ENCODE results near the gene PHOSPHO2.

PHOSPHO2 gene

GRCh38 chr2:169705927-169706326 is 11.7 kb downstream of the PHOSPHO2 start:
- H3K4me3 ChIP-seq (ENCODE audit: low read length) = no peak overlapping the region
- H3K27me3 ChIP-seq (replicated peaks; ENCODE audit: control insufficient read depth, insufficient read depth, low read length) = no peaks in the 10 kb centered on the region
- H3K9ac ChIP-seq (ENCODE audit: low read length) = no peak overlapping the region
- peak; percentile 89 for DNase-seq (ENCODE audit: low read depth)
- H3K9me3 ChIP-seq (ENCODE audit: control insufficient read depth, low read length) = no peaks in the 10 kb centered on the region
- peaks cover 26% of the 10 kb centered on the region for H3K36me3 ChIP-seq (ENCODE audit: control insufficient read depth, insufficient read depth, low read length, severe bottlenecking)
- H3K4me1 ChIP-seq (ENCODE audit: control insufficient read depth, insufficient read depth, low read length) = peaks cover 45% of the 10 kb centered on the region

- DNase-seq (ENCODE audit: low read depth) = no peak
- no peaks in the 10 kb centered on the region for H3K27me3 ChIP-seq (replicated peaks; ENCODE audit: control insufficient read depth, insufficient read depth, low read length)
- no peak overlapping the region for H3K4me3 ChIP-seq (ENCODE audit: low read length)
- no peaks in the 10 kb centered on the region for H3K9me3 ChIP-seq (ENCODE audit: control insufficient read depth, low read length)
- H3K4me1 ChIP-seq (ENCODE audit: control insufficient read depth, insufficient read depth, low read length) = peaks cover 43% of the 10 kb centered on the region
- H3K36me3 ChIP-seq (ENCODE audit: control insufficient read depth, insufficient read depth, low read length, severe bottlenecking) = peaks cover 15% of the 10 kb centered on the region
- no peak overlapping the region for H3K9ac ChIP-seq (ENCODE audit: low read length)
Measured at GRCh38 chr2:169707626-169708025, 13.4 kb downstream of the PHOSPHO2 start.

- Histone ChIP-seq H3K9me3 (ENCODE audit: control insufficient read depth, low read length) (no peaks in the 10 kb centered on the region), H3K9ac (ENCODE audit: low read length) (no peak overlapping the region), H3K27me3 (replicated peaks; ENCODE audit: control insufficient read depth, insufficient read depth, low read length) (no peaks in the 10 kb centered on the region), H3K36me3 (ENCODE audit: control insufficient read depth, insufficient read depth, low read length, severe bottlenecking) (peaks cover 9% of the 10 kb centered on the region), H3K4me1 (ENCODE audit: control insufficient read depth, insufficient read depth, low read length) (peaks cover 26% of the 10 kb centered on the region), H3K4me3 (ENCODE audit: low read length) (no peak overlapping the region)
- peak; percentile 34 for DNase-seq (ENCODE audit: low read depth)
Measured at GRCh38 chr2:169709331-169709730, 15.1 kb downstream of the PHOSPHO2 start.

- H3K27me3 ChIP-seq (replicated peaks; ENCODE audit: control insufficient read depth, insufficient read depth, low read length) = no peaks in the 10 kb centered on the region
- DNase-seq (ENCODE audit: low read depth) = no peak
- H3K9ac ChIP-seq (ENCODE audit: low read length) = no peak overlapping the region
- no peak overlapping the region for H3K4me3 ChIP-seq (ENCODE audit: low read length)
- peaks cover 8% of the 10 kb centered on the region for H3K36me3 ChIP-seq (ENCODE audit: control insufficient read depth, insufficient read depth, low read length, severe bottlenecking)
- H3K4me1 ChIP-seq (ENCODE audit: control insufficient read depth, insufficient read depth, low read length) = peaks cover 20% of the 10 kb centered on the region
- H3K9me3 ChIP-seq (ENCODE audit: control insufficient read depth, low read length) = no peaks in the 10 kb centered on the region
Measured at GRCh38 chr2:169709981-169710380, 15.7 kb downstream of the PHOSPHO2 start.

GRCh38 chr2:169711751-169712509 is 17.7 kb downstream of the PHOSPHO2 start:
- H3K9me3 ChIP-seq (ENCODE audit: control insufficient read depth, low read length) = no peaks in the 10 kb centered on the region
- H3K9ac ChIP-seq (ENCODE audit: low read length) = no peak overlapping the region
- DNase-seq (ENCODE audit: low read depth) = no peak
- H3K4me3 ChIP-seq (ENCODE audit: low read length) = no peak overlapping the region
- H3K4me1 ChIP-seq (ENCODE audit: control insufficient read depth, insufficient read depth, low read length) = peaks cover 19% of the 10 kb centered on the region
- peaks cover 8% of the 10 kb centered on the region for H3K36me3 ChIP-seq (ENCODE audit: control insufficient read depth, insufficient read depth, low read length, severe bottlenecking)
- no peaks in the 10 kb centered on the region for H3K27me3 ChIP-seq (replicated peaks; ENCODE audit: control insufficient read depth, insufficient read depth, low read length)

- Histone ChIP-seq H3K4me1 (ENCODE audit: control insufficient read depth, insufficient read depth, low read length) (peaks cover 19% of the 10 kb centered on the region), H3K9me3 (ENCODE audit: control insufficient read depth, low read length) (no peaks in the 10 kb centered on the region), H3K9ac (ENCODE audit: low read length) (no peak overlapping the region), H3K27me3 (replicated peaks; ENCODE audit: control insufficient read depth, insufficient read depth, low read length) (no peaks in the 10 kb centered on the region), H3K36me3 (ENCODE audit: control insufficient read depth, insufficient read depth, low read length, severe bottlenecking) (peaks cover 8% of the 10 kb centered on the region), H3K4me3 (ENCODE audit: low read length) (no peak overlapping the region)
- DNase-seq (ENCODE audit: low read depth) = no peak
Measured at GRCh38 chr2:169712791-169713227, 18.5 kb downstream of the PHOSPHO2 start.

GRCh38 chr2:169713331-169713730 is 19.1 kb downstream of the PHOSPHO2 start:
- H3K9ac ChIP-seq (ENCODE audit: low read length) = no peak overlapping the region
- peaks cover 8% of the 10 kb centered on the region for H3K36me3 ChIP-seq (ENCODE audit: control insufficient read depth, insufficient read depth, low read length, severe bottlenecking)
- DNase-seq (ENCODE audit: low read depth) = no peak
- no peaks in the 10 kb centered on the region for H3K27me3 ChIP-seq (replicated peaks; ENCODE audit: control insufficient read depth, insufficient read depth, low read length)
- peaks cover 19% of the 10 kb centered on the region for H3K4me1 ChIP-seq (ENCODE audit: control insufficient read depth, insufficient read depth, low read length)
- no peaks in the 10 kb centered on the region for H3K9me3 ChIP-seq (ENCODE audit: control insufficient read depth, low read length)
- no peak overlapping the region for H3K4me3 ChIP-seq (ENCODE audit: low read length)

GRCh38 chr2:169714699-169715098 is 20.4 kb downstream of the PHOSPHO2 start:
- DNase-seq (ENCODE audit: low read depth) = no peak
- Histone ChIP-seq H3K27me3 (replicated peaks; ENCODE audit: control insufficient read depth, insufficient read depth, low read length) (no peaks in the 10 kb centered on the region), H3K4me3 (ENCODE audit: low read length) (no peak overlapping the region), H3K4me1 (ENCODE audit: control insufficient read depth, insufficient read depth, low read length) (peaks cover 14% of the 10 kb centered on the region), H3K36me3 (ENCODE audit: control insufficient read depth, insufficient read depth, low read length, severe bottlenecking) (peaks cover 5% of the 10 kb centered on the region), H3K9ac (ENCODE audit: low read length) (no peak overlapping the region), H3K9me3 (ENCODE audit: control insufficient read depth, low read length) (no peaks in the 10 kb centered on the region)

- Histone ChIP-seq H3K27me3 (replicated peaks; ENCODE audit: control insufficient read depth, insufficient read depth, low read length) (no peaks in the 10 kb centered on the region), H3K9me3 (ENCODE audit: control insufficient read depth, low read length) (no peaks in the 10 kb centered on the region), H3K36me3 (ENCODE audit: control insufficient read depth, insufficient read depth, low read length, severe bottlenecking) (no peaks in the 10 kb centered on the region), H3K9ac (ENCODE audit: low read length) (peak overlapping the region; percentile 21), H3K4me1 (ENCODE audit: control insufficient read depth, insufficient read depth, low read length) (peaks cover 14% of the 10 kb centered on the region), H3K4me3 (ENCODE audit: low read length) (peak overlapping the region; percentile 68)
- peak; percentile 42 for DNase-seq (ENCODE audit: low read depth)
Measured at GRCh38 chr2:169715379-169716237, 21.3 kb downstream of the PHOSPHO2 start.

- DNase-seq (ENCODE audit: low read depth) = peak; percentile 56
- H3K36me3 ChIP-seq (ENCODE audit: control insufficient read depth, insufficient read depth, low read length, severe bottlenecking) = no peaks in the 10 kb centered on the region
- H3K9ac ChIP-seq (ENCODE audit: low read length) = no peak overlapping the region
- H3K4me3 ChIP-seq (ENCODE audit: low read length) = peak overlapping the region; percentile 68
- H3K27me3 ChIP-seq (replicated peaks; ENCODE audit: control insufficient read depth, insufficient read depth, low read length) = no peaks in the 10 kb centered on the region
- H3K9me3 ChIP-seq (ENCODE audit: control insufficient read depth, low read length) = no peaks in the 10 kb centered on the region
- peaks cover 14% of the 10 kb centered on the region for H3K4me1 ChIP-seq (ENCODE audit: control insufficient read depth, insufficient read depth, low read length)
Measured at GRCh38 chr2:169716238-169716886, 22.1 kb downstream of the PHOSPHO2 start.
